ENCODE data around the gene ARMC2. TPM values are rescaled to one million over a fixed set of nuclear protein-coding genes. Genes with fewer than 3 reads are reported as not detected.

Gene ARMC2
- total RNA-seq, 4 donors from 2014 or later = 0.27 to 4.1 (median 1.2) TPM

GRCh38 chr6:108846101-108846500 is 2.1 kb upstream of the ARMC2 start:
- Histone ChIP-seq H3K27ac (no peak overlapping the region), H3K27me3 (no peaks in the 10 kb centered on the region), H3K4me1 (peaks cover 0 to 33% (median 20%) of the 10 kb centered on the region in 3 donors), H3K4me3 (no peak overlapping the region), H3K9me3 (no peaks in the 10 kb centered on the region), H3K36me3 (no peaks in the 10 kb centered on the region)
- WGBS, 2 donors = 71 to 74% methylated on average over 5 of the region's 5 CpGs
- no peak for DNase-seq
- TF ChIP-seq CTCF (IDR thresholded peaks at IDR 0.05) (no peak), POLR2A (IDR thresholded peaks at IDR 0.05) (no peak)
- intact Hi-C loops (cut with DNase I) = no loop called here

GRCh38 chr6:108846628-108847027 is 1.6 kb upstream of the ARMC2 start:
- TF ChIP-seq CTCF (IDR thresholded peaks at IDR 0.05) (no peak), POLR2A (IDR thresholded peaks at IDR 0.05) (no peak)
- no peak overlapping the region for H3K27ac ChIP-seq
- no peak overlapping the region for H3K4me3 ChIP-seq
- no peaks in the 10 kb centered on the region for H3K27me3 ChIP-seq
- no peaks in the 10 kb centered on the region for H3K9me3 ChIP-seq
- WGBS, 2 donors = 75 to 87% methylated on average over 1 of the region's 1 CpG
- intact Hi-C loops (cut with DNase I) = no loop called here
- H3K4me1 ChIP-seq = peaks cover 0 to 33% (median 20%) of the 10 kb centered on the region in 3 donors
- H3K36me3 ChIP-seq = no peaks in the 10 kb centered on the region
- no peak for DNase-seq

GRCh38 chr6:108847738-108848115 is 495 bp upstream of the ARMC2 start:
- peak overlapping the region; percentile 49 to 97 (median 70) for H3K4me3 ChIP-seq
- DNase-seq = no peak
- H3K27me3 ChIP-seq = no peaks in the 10 kb centered on the region
- H3K4me1 ChIP-seq = peaks cover 0 to 33% (median 20%) of the 10 kb centered on the region in 3 donors
- intact Hi-C loops (cut with DNase I) = no loop called here
- WGBS, 2 donors = 27 to 56% methylated on average over 11 to 12 of the region's 12 CpGs
- H3K9me3 ChIP-seq = no peaks in the 10 kb centered on the region
- H3K27ac ChIP-seq = peak overlapping the region; percentile 56 to 90 (median 82)
- H3K36me3 ChIP-seq = no peaks in the 10 kb centered on the region
- TF ChIP-seq CTCF (IDR thresholded peaks at IDR 0.05) = no peak
- TF ChIP-seq POLR2A (IDR thresholded peaks at IDR 0.05) = no peak

- peak overlapping the region in 3 of 4 donors; percentile 17 to 83 (median 41) for H3K27ac ChIP-seq
- intact Hi-C loops (cut with DNase I) = no loop called here
- H3K27me3 ChIP-seq = no peaks in the 10 kb centered on the region
- WGBS, 2 donors = 73 to 83% methylated on average over 10 of the region's 10 CpGs
- no peak overlapping the region for H3K4me3 ChIP-seq
- peaks cover 0 to 33% (median 20%) of the 10 kb centered on the region in 3 donors for H3K4me1 ChIP-seq
- no peak for DNase-seq
- TF ChIP-seq POLR2A (IDR thresholded peaks at IDR 0.05) = no peak
- no peak for TF ChIP-seq CTCF (IDR thresholded peaks at IDR 0.05)
- peaks cover 0 to 19% (median 0%) of the 10 kb centered on the region in 3 donors for H3K36me3 ChIP-seq
- no peaks in the 10 kb centered on the region for H3K9me3 ChIP-seq
These were observed 2.6 kb downstream of the ARMC2 start for GRCh38 chr6:108850669-108851465.

GRCh38 chr6:108851756-108852155 is 3.5 kb downstream of the ARMC2 start:
- no peaks in the 10 kb centered on the region for H3K9me3 ChIP-seq
- WGBS, 2 donors = 74 to 85% methylated on average over 1 of the region's 1 CpG
- peaks cover 0 to 33% (median 20%) of the 10 kb centered on the region in 3 donors for H3K4me1 ChIP-seq
- no peaks in the 10 kb centered on the region for H3K27me3 ChIP-seq
- no peak overlapping the region for H3K27ac ChIP-seq
- H3K4me3 ChIP-seq = no peak overlapping the region
- TF ChIP-seq POLR2A (IDR thresholded peaks at IDR 0.05) = no peak
- TF ChIP-seq CTCF (IDR thresholded peaks at IDR 0.05) = no peak
- no peak for DNase-seq
- H3K36me3 ChIP-seq = peaks cover 0 to 26% (median 0%) of the 10 kb centered on the region in 3 donors
- intact Hi-C loops (cut with DNase I) = no loop called here

Measured in esophagus squamous epithelium (tissue), 5 donors.